ENCODE measurements around the gene TMEM220.

The TMEM220 gene

GRCh38 chr17:10681866-10682446, 47.9 kb downstream of the TMEM220 start:
- TF ChIP-seq POLR2AphosphoS5 (IDR thresholded peaks at IDR 0.05; ENCODE audit: low read depth) = no peak
- TF ChIP-seq GABPA (IDR thresholded peaks at IDR 0.05; ENCODE audit: low read depth) = no peak
- TF ChIP-seq SPI1 (IDR thresholded peaks at IDR 0.05; ENCODE audit: borderline replicate concordance, low read depth) = no peak
- TF ChIP-seq REST (IDR thresholded peaks at IDR 0.05; ENCODE audit: insufficient replicate concordance, low read depth) = no peak
- no peak for TF ChIP-seq CTCF (IDR thresholded peaks at IDR 0.05; ENCODE audit: insufficient read depth, low read length)

GRCh38 chr17:10674704-10675103, 55.1 kb downstream of the TMEM220 start:
- H3K27ac ChIP-seq (replicated peaks) = no peak overlapping the region
- no peaks in the 10 kb centered on the region for H3K27me3 ChIP-seq (ENCODE audit: insufficient read depth, poor library complexity, severe bottlenecking)
- no peak for TF ChIP-seq POLR2AphosphoS5 (IDR thresholded peaks at IDR 0.05; ENCODE audit: low read depth)
- no peak for TF ChIP-seq SPI1 (IDR thresholded peaks at IDR 0.05; ENCODE audit: borderline replicate concordance, low read depth)
- no peak for TF ChIP-seq REST (IDR thresholded peaks at IDR 0.05; ENCODE audit: insufficient replicate concordance, low read depth)
- TF ChIP-seq GABPA (IDR thresholded peaks at IDR 0.05; ENCODE audit: low read depth) = no peak
- TF ChIP-seq CTCF (IDR thresholded peaks at IDR 0.05; ENCODE audit: insufficient read depth, low read length) = no peak
- no peak for DNase-seq (ENCODE audit: low read depth in 1 of 2, low spot score in 1 of 2)
- H3K4me3 ChIP-seq (replicated peaks; ENCODE audit: insufficient read depth, low read length) = no peak overlapping the region

More at GRCh38 chr17:10681866-10682446, 47.9 kb downstream of the TMEM220 start:
- DNase-seq (ENCODE audit: low read depth in 1 of 2, low spot score in 1 of 2) = no peak
- H3K4me3 ChIP-seq (replicated peaks; ENCODE audit: insufficient read depth, low read length) = no peak overlapping the region
- H3K27ac ChIP-seq (replicated peaks) = no peak overlapping the region
- no peaks in the 10 kb centered on the region for H3K27me3 ChIP-seq (ENCODE audit: insufficient read depth, poor library complexity, severe bottlenecking)

- Histone ChIP-seq H3K4me3 (replicated peaks; ENCODE audit: insufficient read depth, low read length) (no peak overlapping the region), H3K27ac (replicated peaks) (no peak overlapping the region), H3K27me3 (ENCODE audit: insufficient read depth, poor library complexity, severe bottlenecking) (no peaks in the 10 kb centered on the region)
- DNase-seq (ENCODE audit: low read depth in 1 of 2, low spot score in 1 of 2) = no peak
- TF ChIP-seq SPI1 (IDR thresholded peaks at IDR 0.05; ENCODE audit: borderline replicate concordance, low read depth) (no peak), POLR2AphosphoS5 (IDR thresholded peaks at IDR 0.05; ENCODE audit: low read depth) (no peak), REST (IDR thresholded peaks at IDR 0.05; ENCODE audit: insufficient replicate concordance, low read depth) (no peak), GABPA (IDR thresholded peaks at IDR 0.05; ENCODE audit: low read depth) (no peak), CTCF (IDR thresholded peaks at IDR 0.05; ENCODE audit: insufficient read depth, low read length) (no peak)
Observed at GRCh38 chr17:10673312-10673711, 56.5 kb downstream of the TMEM220 start.

Data from HL-60 (cell line).